Germinal center (tissue), 1 donor: Measurements from ENCODE around the gene DENND1A.
A peak's percentile ranks its signal among the peaks of the same experiment; 100 is the strongest.
"Not testable (repeated sequence)": the region's sequence is repeated elsewhere in the genome, so short reads cannot be mapped to it uniquely, and the experiment has no call there.

Experiments used
- DNase-seq: peaks from one replicate; pipeline ENCODE4 v3.0.0; 2012; ENCODE audit warnings: mixed read lengths, low spot score

DENND1A gene

GRCh38 chr9:123411636-123412035 lies 518.3 kb downstream of the DENND1A start:
- no peak for DNase-seq

- DNase-seq: no peak
These were observed 518.7 kb downstream of the DENND1A start for GRCh38 chr9:123411191-123411590.

DNA sequence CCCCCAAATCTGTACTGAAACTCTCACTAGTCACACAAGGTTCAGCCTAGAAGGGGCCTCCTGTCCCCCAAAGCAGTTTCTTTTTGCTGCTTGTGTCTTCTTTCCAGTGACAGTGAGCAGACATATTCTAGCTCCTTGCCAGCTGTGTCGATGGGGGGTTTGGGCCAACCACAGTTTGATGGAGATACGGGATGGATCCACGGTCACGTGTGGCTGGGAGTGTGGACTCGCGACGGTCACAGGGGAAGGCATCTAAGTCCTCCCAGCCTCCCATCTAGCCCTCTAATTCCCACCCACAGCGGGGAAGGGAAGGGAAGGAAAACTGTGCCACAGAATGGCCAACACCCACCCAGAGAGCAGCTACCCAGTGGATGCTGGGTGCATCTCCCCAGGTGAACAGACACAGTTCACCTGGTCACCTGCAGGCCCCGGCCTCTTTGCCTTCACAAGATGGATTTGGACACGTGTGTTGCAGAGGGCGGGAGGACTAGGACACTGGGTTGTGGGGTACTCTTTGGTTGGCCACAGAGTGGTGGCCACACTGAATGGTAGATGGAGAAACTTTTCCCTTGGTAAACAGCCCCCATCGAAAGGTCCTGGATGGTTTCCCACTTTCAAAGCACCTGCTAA lies 519.5 kb downstream of the DENND1A start:
- DNase-seq: no peak

- no peak for DNase-seq
These were observed 521.3 kb downstream of the DENND1A start for GRCh38 chr9:123408313-123409262.

- no peak for DNase-seq
These were observed 522.6 kb downstream of the DENND1A start for GRCh38 chr9:123407217-123407851.

- DNase-seq: no peak
These were observed 523.2 kb downstream of the DENND1A start for GRCh38 chr9:123406691-123407216.

GRCh38 chr9:123406016-123406415 lies 523.9 kb downstream of the DENND1A start:
- no peak for DNase-seq

- DNase-seq: no peak
These were observed 526.9 kb downstream of the DENND1A start for GRCh38 chr9:123402981-123403509.

- DNase-seq: peak; percentile 73
These were observed 527.9 kb downstream of the DENND1A start for GRCh38 chr9:123401879-123402513.

- no peak for DNase-seq
These were observed 528.9 kb downstream of the DENND1A start for GRCh38 chr9:123400926-123401503.

DNA sequence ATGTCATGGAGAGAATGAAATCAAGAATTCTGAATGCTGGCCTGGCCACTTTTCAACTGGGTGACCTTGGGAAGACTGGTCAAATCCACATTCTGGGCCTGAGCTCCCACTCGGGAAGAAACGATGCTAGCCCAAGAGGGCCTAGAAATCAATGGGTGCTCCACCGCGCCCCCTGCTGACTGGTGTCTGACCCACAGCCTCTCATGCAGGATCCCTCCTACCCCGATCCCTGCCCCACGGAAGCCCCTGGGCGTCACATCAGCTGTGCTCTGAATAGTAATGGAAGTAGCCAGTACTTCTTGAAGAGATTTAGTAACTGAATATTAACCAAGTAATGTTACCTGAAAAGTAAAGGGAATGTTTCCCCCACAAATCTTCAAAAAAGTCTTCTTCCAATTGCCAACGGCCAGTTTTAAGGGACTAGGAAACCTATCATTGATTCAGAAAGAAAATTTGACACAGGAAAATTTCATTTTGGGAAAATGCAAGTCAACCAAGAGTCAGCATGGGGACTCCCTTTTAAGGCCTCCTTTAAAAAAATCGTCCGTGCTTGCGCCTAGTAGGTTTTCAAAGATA lies 530.0 kb downstream of the DENND1A start:
- peak; percentile 65 for DNase-seq

- not testable (repeated sequence) for DNase-seq
These were observed 531.0 kb downstream of the DENND1A start for GRCh38 chr9:123398938-123399337.

DNA sequence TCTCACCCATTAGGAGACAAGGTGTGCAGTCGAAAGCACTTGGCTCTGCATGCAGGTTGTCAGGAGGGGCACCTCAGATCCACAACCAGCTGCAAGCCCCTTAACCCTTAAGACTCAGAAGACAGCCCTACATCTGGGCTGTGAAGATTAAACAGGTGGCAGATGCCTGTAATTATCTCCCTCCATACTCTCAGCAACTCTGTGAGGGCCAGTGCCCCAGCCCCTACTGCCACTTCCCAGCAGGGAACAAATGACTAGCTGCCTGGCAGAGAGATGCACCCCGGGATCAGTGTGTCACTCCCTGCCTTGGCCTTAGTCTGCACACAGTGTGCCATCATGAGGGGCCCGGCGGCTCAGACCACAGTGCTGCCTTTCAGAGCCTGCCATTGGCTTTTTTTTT lies 532.0 kb downstream of the DENND1A start:
- DNase-seq: no peak

GRCh38 chr9:123395689-123396511 lies 534.0 kb downstream of the DENND1A start:
- DNase-seq: no peak

- DNase-seq: no peak
These were observed 534.6 kb downstream of the DENND1A start for GRCh38 chr9:123395276-123395688.

DNA sequence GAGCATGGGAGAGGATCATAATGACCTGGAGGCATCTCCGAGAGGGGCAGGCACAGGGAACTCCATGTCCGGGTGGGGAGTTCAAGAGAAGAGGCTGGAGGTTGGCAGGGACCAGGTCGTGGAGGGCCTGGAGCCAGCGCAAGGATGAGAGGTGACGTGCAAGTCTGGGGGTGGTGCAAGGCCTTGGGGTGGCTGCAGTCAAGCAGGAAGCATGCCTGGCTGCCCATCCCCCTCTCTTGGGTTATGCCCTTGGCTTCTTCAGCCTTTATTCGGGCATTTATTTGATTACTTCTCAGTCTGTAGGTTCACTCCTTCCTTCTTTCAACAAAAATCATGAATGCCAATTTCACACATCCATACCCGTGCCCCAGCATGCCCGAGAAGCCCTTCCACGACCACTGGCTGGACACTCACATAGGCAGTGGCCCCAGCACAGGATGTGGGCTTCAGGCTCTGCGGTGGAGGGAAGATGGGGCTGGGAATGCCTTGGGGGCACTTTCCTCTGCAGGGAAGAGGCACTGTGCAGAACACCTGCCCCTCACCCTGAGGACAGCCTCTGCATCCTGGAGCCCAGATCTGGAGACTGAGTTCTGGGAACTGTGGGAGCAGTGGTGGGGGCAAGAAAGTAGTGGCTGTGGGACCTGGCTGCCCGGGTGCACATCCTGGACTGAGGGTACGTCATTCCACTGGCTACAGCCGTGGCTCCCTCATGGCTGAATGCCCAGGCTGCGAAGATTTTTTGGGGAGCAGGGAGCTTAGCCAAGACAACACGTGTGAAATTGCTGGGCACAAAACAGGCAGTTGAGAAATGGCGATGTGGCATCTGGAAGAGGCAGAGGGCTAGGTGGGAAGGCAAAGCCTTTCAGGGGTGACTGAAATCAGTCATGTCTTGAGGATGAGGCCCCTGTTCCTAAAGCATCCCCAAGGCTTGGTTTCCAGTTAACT lies 535.4 kb downstream of the DENND1A start:
- no peak for DNase-seq

DNA sequence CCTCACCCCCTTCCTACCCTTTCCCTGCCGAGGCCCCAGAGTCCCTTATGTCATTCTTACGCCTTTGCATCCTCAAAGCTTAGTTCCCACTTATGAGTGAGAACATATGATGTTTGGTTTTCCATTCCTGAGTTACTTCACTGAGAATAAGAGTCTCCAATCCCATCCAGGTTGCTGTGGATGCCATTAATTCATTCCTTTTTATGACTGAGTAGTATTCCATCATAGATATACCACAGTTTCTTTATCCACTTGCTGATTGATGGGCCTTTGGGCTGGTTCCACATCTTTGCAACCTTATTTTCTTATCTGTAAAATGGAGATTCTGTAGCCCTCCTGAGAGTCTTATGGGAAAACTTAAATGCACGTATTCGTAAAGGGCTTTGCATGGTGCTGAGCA lies 537.1 kb downstream of the DENND1A start:
- DNase-seq: no peak

- DNase-seq: no peak
These were observed 538.0 kb downstream of the DENND1A start for GRCh38 chr9:123391946-123392345.

- DNase-seq: no peak
These were observed 538.7 kb downstream of the DENND1A start for GRCh38 chr9:123391233-123391632.
